Measurements from ENCODE around the gene CRYGC. TPM values are rescaled to one million over a fixed set of nuclear protein-coding genes. Genes with fewer than 3 reads are reported as not detected.

Gene CRYGC
- total and polyA plus RNA-seq, 2 donors (not counting 1 experiment from before 2014, with no cell fraction given): not detected

- no peak overlapping the region for H3K27ac Mint-ChIP-seq
Observed at GRCh38 chr2:208150094-208150493, 20.5 kb upstream of the CRYGC start.

GRCh38 chr2:208148803-208149202, 19.2 kb upstream of the CRYGC start:
- Histone ChIP-seq H3K4me1 (ENCODE audit: control insufficient read depth in 2 of 2, insufficient read depth in 2 of 2, low read length in 2 of 2) (no peaks in the 10 kb centered on the region), H3K9me3 (ENCODE audit: control extremely low read depth in 1 of 3, control insufficient read depth in 2 of 3, insufficient read depth in 1 of 3, low read length in 2 of 3) (no peaks in the 10 kb centered on the region), H3K36me3 (replicated peaks in 1 of 2; ENCODE audit: control extremely low read depth in 1 of 2, control insufficient read depth in 1 of 2, extremely low read depth in 1 of 2, insufficient read depth in 2 of 2, low read length in 1 of 2) (no peaks in the 10 kb centered on the region), H3K27ac (ENCODE audit: low read length in 2 of 2) (no peak overlapping the region), H2AFZ (ENCODE audit: insufficient read depth, low read depth, low read length, poor library complexity, severe bottlenecking) (no peak overlapping the region), H3K4me3 (ENCODE audit: control extremely low read depth in 1 of 5, extremely low read depth in 1 of 5, insufficient read depth in 1 of 5, low read depth in 2 of 5, low read length in 4 of 5) (no peak overlapping the region), H3K27me3 (replicated peaks in 1 of 4; ENCODE audit: control extremely low read depth in 1 of 4, control insufficient read depth in 3 of 4, insufficient read depth in 4 of 4, low read length in 3 of 4) (no peaks in the 10 kb centered on the region), H4K20me1 (ENCODE audit: control insufficient read depth, insufficient read depth, low read length, poor library complexity, severe bottlenecking) (no peaks in the 10 kb centered on the region), H3K4me2 (replicated peaks; ENCODE audit: low read depth, low read length, poor library complexity, severe bottlenecking) (no peak overlapping the region), H3K9ac (ENCODE audit: low read length) (no peak overlapping the region), H3K79me2 (ENCODE audit: control insufficient read depth, insufficient read depth, low read length) (no peaks in the 10 kb centered on the region)
- WGBS (ENCODE audit: insufficient coverage): no CpG with 5 or more reads among the region's 2 CpGs
- Mint-ChIP-seq H3K4me1 (no peaks in the 10 kb centered on the region), H3K27me3 (peaks cover 14% of the 10 kb centered on the region), H3K4me3 (no peak overlapping the region), H3K9me3 (ENCODE audit: insufficient read depth) (peaks cover 6% of the 10 kb centered on the region), H3K27ac (no peak overlapping the region)
- no peak for TF ChIP-seq EZH2 (IDR thresholded peaks at IDR 0.05; ENCODE audit: borderline replicate concordance, insufficient read depth, low read depth, low read length, poor library complexity, severe bottlenecking)
- TF ChIP-seq CTCF (IDR thresholded peaks at IDR 0.05): no peak
- ChIA-PET POLR2A (no interaction called here), CTCF (interaction anchor here (0.6 to 1.6 kb wide), 2 partner anchors 24 to 27 kb away, joined by 3 to 4 read pairs; no protein-coding TSS in a partner anchor)
- ATAC-seq (ENCODE audit: low read depth): no peak
- intact Hi-C loops (cut with micrococcal nuclease): no loop called here
- no peak for DNase-seq

More at GRCh38 chr2:208150094-208150493, 20.5 kb upstream of the CRYGC start:
- no peak overlapping the region for H2AFZ ChIP-seq (ENCODE audit: insufficient read depth, low read depth, low read length, poor library complexity, severe bottlenecking)
- ChIA-PET POLR2A (no interaction called here), CTCF (interaction anchor here (1.6 kb wide), 1 partner anchor 25 kb away, joined by 4 read pairs; no protein-coding TSS in a partner anchor)
- Mint-ChIP-seq H3K27me3 (peaks cover 14% of the 10 kb centered on the region), H3K4me1 (no peaks in the 10 kb centered on the region), H3K4me3 (no peak overlapping the region), H3K9me3 (ENCODE audit: insufficient read depth) (peaks cover 6% of the 10 kb centered on the region)
- no peak overlapping the region for H3K4me2 ChIP-seq (replicated peaks; ENCODE audit: low read depth, low read length, poor library complexity, severe bottlenecking)
- no peaks in the 10 kb centered on the region for H3K79me2 ChIP-seq (ENCODE audit: control insufficient read depth, insufficient read depth, low read length)
- H3K27ac ChIP-seq (ENCODE audit: low read length in 2 of 2): no peak overlapping the region
- H3K9ac ChIP-seq (ENCODE audit: low read length): no peak overlapping the region
- H4K20me1 ChIP-seq (ENCODE audit: control insufficient read depth, insufficient read depth, low read length, poor library complexity, severe bottlenecking): no peaks in the 10 kb centered on the region
- intact Hi-C loops (cut with micrococcal nuclease): no loop called here
- no peak for ATAC-seq (ENCODE audit: low read depth)
- no peaks in the 10 kb centered on the region for H3K9me3 ChIP-seq (ENCODE audit: control extremely low read depth in 1 of 3, control insufficient read depth in 2 of 3, insufficient read depth in 1 of 3, low read length in 2 of 3)
- H3K27me3 ChIP-seq (replicated peaks in 1 of 4; ENCODE audit: control extremely low read depth in 1 of 4, control insufficient read depth in 3 of 4, insufficient read depth in 4 of 4, low read length in 3 of 4): no peaks in the 10 kb centered on the region
- H3K4me1 ChIP-seq (ENCODE audit: control insufficient read depth in 2 of 2, insufficient read depth in 2 of 2, low read length in 2 of 2): no peaks in the 10 kb centered on the region
- no peak overlapping the region for H3K4me3 ChIP-seq (ENCODE audit: control extremely low read depth in 1 of 5, extremely low read depth in 1 of 5, insufficient read depth in 1 of 5, low read depth in 2 of 5, low read length in 4 of 5)
- TF ChIP-seq CTCF (IDR thresholded peaks at IDR 0.05): no peak
- no peak for DNase-seq
- H3K36me3 ChIP-seq (replicated peaks in 1 of 2; ENCODE audit: control extremely low read depth in 1 of 2, control insufficient read depth in 1 of 2, extremely low read depth in 1 of 2, insufficient read depth in 2 of 2, low read length in 1 of 2): no peaks in the 10 kb centered on the region
